GM21619 (cell line): ENCODE measurements around the gene DOCK10.
A peak's percentile ranks its signal among the peaks of the same experiment; 100 is the strongest.

Experiments
- ATAC-seq: cut with Tn5 transposase; IDR thresholded peaks from one replicate; pipeline ENCODE4 v1.9.1; 2021; ENCODE audit not compliant: unreplicated experiment

DOCK10 gene

GRCh38 chr2:225013425-225014365 lies 28.6 kb downstream of the DOCK10 start:
- ATAC-seq: no peak

DNA sequence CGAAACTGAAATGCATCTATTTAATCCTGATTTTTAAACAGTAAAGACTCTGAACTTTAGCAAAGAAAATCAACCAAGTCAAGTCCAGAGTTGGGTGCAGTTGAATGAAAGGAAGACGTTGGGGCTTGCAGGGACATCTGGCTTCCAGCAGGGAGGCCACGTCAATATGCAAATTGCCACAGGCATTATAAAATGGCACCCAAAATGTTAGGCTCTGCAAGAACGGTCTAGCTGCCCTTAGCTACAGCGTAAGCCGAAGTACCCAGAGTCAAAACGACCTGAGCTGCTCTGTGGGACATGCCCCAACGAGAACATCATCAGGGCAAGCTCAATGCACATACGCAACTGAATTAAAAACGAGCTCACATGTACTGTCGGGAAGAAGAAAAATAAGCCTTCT lies 30.7 kb downstream of the DOCK10 start:
- ATAC-seq: no peak

DNA sequence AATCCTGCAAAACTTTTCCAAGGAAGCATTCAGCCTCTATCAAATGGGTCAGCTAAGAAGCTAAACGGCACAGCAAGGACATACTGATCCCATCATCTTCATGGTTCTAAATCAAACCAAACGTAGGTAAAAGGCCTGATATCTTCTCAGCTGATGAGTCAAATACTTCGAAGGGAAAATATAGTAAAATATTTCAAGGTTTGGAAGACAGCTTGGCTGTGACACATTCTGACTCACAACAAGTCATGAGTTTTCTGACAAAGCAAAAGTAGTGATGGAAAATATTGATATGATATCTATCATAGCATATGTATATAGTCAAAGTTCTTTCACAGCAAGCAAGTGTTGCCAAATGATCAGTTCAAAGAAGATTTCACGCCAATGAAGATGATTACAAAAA lies 31.5 kb downstream of the DOCK10 start:
- ATAC-seq: no peak

GRCh38 chr2:225009768-225010167 lies 32.5 kb downstream of the DOCK10 start:
- ATAC-seq: no peak

DNA sequence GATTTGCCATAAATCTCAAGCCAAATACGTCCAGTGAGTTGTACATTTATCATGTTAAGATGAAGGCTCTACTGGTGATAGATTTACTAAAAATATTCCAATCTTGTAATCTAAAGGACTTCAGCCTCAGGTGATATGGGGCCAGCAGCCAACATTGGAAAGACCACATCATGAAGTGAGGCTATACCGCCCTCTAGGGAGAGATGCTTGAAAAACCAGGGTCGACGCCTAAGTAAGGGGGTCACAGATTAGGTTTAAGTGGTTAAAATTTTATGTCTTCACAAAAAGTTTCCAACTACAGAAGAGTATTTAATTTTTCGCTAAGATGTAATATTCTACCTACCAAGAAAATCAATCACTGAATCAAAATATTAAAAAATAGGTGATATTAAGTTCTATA lies 33.3 kb downstream of the DOCK10 start:
- ATAC-seq: no peak

DNA sequence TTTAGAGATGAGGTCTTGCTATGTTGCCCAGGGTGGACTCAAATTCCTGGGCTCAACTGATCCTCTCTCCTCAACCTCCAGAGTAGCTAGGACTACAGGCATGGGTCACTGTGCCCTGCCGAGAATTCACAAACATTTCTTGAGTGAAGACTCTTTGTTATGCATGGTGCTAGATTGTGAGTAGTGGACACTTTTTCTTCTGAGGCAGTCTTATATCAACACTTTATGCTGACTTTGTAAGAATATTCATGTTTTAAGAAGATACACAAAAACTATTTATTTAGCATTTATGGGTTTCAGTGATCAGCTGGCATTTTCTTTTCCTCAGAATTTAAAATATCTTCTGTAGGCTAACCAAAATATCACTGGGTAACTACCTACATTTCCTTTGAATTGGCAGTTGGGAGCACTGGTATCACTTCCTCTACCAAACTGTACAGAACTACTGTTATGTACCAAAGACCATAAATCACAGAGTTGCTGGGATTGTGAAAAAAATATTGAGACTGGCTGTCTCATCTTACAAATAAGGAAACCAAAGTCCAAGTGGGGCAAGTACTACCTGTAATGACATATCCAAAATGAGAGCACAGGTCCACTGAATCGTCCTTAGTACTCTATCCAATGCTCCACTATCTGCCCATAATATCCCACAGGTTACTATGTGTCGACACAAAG lies 34.0 kb downstream of the DOCK10 start:
- peak; percentile 47 for ATAC-seq

DNA sequence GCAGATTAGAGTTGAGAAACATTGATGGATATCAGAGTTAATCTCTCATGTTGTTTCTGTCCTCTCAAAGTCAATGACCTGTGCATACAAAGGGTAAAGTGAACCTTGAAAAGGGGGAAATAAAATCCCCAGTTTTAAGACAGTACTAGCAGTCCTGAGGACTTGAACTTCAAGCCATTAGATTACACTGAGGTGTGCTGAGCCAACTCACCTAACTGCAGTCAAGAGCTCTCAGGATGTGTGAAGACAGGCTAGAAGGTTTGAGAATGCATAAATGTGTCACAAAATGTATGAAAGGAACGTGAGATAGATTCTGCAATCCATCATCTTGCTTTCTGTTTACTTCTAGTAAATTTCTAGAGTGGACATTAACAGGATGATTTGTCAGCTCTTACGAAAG lies 35.5 kb downstream of the DOCK10 start:
- ATAC-seq: no peak

- ATAC-seq: no peak
Measured at GRCh38 chr2:225004597-225004996, 37.7 kb downstream of the DOCK10 start.

GRCh38 chr2:225002656-225003045 lies 39.6 kb downstream of the DOCK10 start:
- peak; percentile 92 for ATAC-seq

- peak; percentile 67 for ATAC-seq
Measured at GRCh38 chr2:225002039-225002655, 40.1 kb downstream of the DOCK10 start.

GRCh38 chr2:224999754-225000153 lies 42.5 kb downstream of the DOCK10 start:
- no peak for ATAC-seq

DNA sequence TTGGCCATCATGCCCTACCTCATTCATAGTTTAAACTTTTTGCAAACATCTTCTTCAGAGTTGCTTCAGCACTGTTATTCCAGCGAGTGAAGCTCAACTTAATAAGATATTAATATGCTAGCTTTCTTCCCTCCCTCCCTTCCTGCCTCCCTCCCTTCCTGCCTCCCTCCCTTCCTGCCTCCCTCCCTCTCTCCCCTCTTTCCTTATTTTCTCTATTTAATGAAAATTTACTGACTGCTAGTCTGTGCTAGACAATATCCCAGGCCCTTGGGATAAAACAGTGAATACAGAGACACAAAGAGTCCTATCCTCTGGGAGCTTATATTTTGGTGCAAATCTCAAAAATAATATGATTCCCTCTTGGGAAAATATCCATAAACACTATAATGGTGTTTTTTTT lies 42.9 kb downstream of the DOCK10 start:
- ATAC-seq: no peak

DNA sequence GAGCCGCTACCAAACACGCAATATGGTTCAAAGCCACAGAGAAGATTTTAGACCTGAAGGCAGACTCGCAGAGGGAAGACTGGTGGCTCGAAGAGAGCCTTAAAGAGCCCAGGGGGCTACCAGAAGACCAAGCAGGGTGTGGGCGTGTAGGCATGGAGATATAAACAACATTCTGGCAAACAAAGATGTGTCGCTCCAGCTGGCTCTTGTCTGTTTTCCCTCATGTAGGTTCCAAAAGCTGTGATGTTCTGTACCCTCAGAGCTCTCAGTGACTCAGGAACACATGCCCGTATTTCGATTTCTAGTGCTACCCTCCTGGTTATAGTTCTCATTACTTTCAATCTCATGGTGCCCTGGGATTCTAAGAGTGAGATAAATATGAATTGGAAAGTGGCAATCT lies 44.5 kb downstream of the DOCK10 start:
- no peak for ATAC-seq

DNA sequence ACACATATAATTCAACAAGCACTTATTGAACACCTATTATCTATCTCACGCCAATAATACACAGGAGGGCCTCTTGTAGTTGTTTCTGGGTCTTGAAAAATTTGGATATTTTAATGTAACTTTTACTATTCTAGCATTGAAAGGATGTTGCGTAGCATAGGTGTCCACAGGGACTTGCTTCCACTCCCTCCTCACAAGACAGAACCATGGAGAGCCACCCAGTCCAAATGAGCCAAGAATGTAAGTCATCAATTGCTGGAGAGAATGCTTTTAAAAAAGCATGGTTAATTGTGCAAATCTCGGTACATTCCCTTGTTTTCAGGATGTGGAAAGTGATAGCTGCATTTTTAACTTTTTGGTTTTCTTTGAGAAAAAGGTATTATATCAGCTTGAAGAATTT lies 46.8 kb downstream of the DOCK10 start:
- ATAC-seq: no peak

- no peak for ATAC-seq
Measured at GRCh38 chr2:224994242-224994823, 47.9 kb downstream of the DOCK10 start.

- no peak for ATAC-seq
Measured at GRCh38 chr2:224990710-224991109, 51.6 kb downstream of the DOCK10 start.

GRCh38 chr2:224987733-224988132 lies 54.5 kb downstream of the DOCK10 start:
- ATAC-seq: no peak

GRCh38 chr2:224986477-224986876 lies 55.8 kb downstream of the DOCK10 start:
- ATAC-seq: no peak

- peak; percentile 30 for ATAC-seq
Measured at GRCh38 chr2:224984637-224985036, 57.6 kb downstream of the DOCK10 start.

GRCh38 chr2:224983712-224984554 lies 58.3 kb downstream of the DOCK10 start:
- ATAC-seq: no peak
